ENCODE results near the gene CHST8. TPM values are rescaled to one million over a fixed set of nuclear protein-coding genes. Genes with fewer than 3 reads are reported as not detected.

The CHST8 gene
- total RNA-seq, 1 donor from 2014 or later: 0.96 TPM

- H3K4me3 Mint-ChIP-seq: no peak overlapping the region
- H3K4me1 Mint-ChIP-seq: no peaks in the 10 kb centered on the region
- H3K36me3 Mint-ChIP-seq (ENCODE audit: low read depth): no peaks in the 10 kb centered on the region
- no peak overlapping the region for H3K27ac Mint-ChIP-seq (ENCODE audit: unreplicated experiment)
- H3K9me3 Mint-ChIP-seq: no peaks in the 10 kb centered on the region
- no peak for DNase-seq (ENCODE audit: low read depth, low spot score)
- no peak for TF ChIP-seq CTCF (conservative IDR thresholded peaks at IDR 0.05)
- H3K27me3 Mint-ChIP-seq (ENCODE audit: low read depth): peaks cover 42% of the 10 kb centered on the region
These were observed 123.5 kb downstream of the CHST8 start for GRCh38 chr19:33745297-33745696.

GRCh38 chr19:33746159-33746558, 124.4 kb downstream of the CHST8 start:
- Mint-ChIP-seq H3K36me3 (ENCODE audit: low read depth) (no peaks in the 10 kb centered on the region), H3K4me3 (no peak overlapping the region), H3K4me1 (no peaks in the 10 kb centered on the region), H3K27me3 (ENCODE audit: low read depth) (peaks cover 37% of the 10 kb centered on the region), H3K9me3 (no peaks in the 10 kb centered on the region), H3K27ac (ENCODE audit: unreplicated experiment) (no peak overlapping the region)
- TF ChIP-seq CTCF (conservative IDR thresholded peaks at IDR 0.05): no peak
- DNase-seq (ENCODE audit: low read depth, low spot score): no peak

GRCh38 chr19:33747273-33747672, 125.5 kb downstream of the CHST8 start:
- no peak for DNase-seq (ENCODE audit: low read depth, low spot score)
- Mint-ChIP-seq H3K27me3 (ENCODE audit: low read depth) (peaks cover 34% of the 10 kb centered on the region), H3K4me1 (no peaks in the 10 kb centered on the region), H3K27ac (ENCODE audit: unreplicated experiment) (no peak overlapping the region), H3K9me3 (no peaks in the 10 kb centered on the region), H3K4me3 (no peak overlapping the region), H3K36me3 (ENCODE audit: low read depth) (no peaks in the 10 kb centered on the region)
- TF ChIP-seq CTCF (conservative IDR thresholded peaks at IDR 0.05): no peak

GRCh38 chr19:33748231-33748630, 126.5 kb downstream of the CHST8 start:
- H3K4me3 Mint-ChIP-seq: no peak overlapping the region
- no peak for TF ChIP-seq CTCF (conservative IDR thresholded peaks at IDR 0.05)
- H3K27ac Mint-ChIP-seq (ENCODE audit: unreplicated experiment): no peak overlapping the region
- H3K4me1 Mint-ChIP-seq: no peaks in the 10 kb centered on the region
- DNase-seq (ENCODE audit: low read depth, low spot score): no peak
- H3K36me3 Mint-ChIP-seq (ENCODE audit: low read depth): no peaks in the 10 kb centered on the region
- H3K9me3 Mint-ChIP-seq: no peaks in the 10 kb centered on the region
- H3K27me3 Mint-ChIP-seq (ENCODE audit: low read depth): peaks cover 33% of the 10 kb centered on the region

GRCh38 chr19:33749016-33749415, 127.3 kb downstream of the CHST8 start:
- no peak for TF ChIP-seq CTCF (conservative IDR thresholded peaks at IDR 0.05)
- Mint-ChIP-seq H3K27ac (ENCODE audit: unreplicated experiment) (no peak overlapping the region), H3K36me3 (ENCODE audit: low read depth) (no peaks in the 10 kb centered on the region), H3K4me3 (no peak overlapping the region), H3K4me1 (no peaks in the 10 kb centered on the region), H3K9me3 (no peaks in the 10 kb centered on the region), H3K27me3 (ENCODE audit: low read depth) (peaks cover 26% of the 10 kb centered on the region)
- DNase-seq (ENCODE audit: low read depth, low spot score): no peak

Data from neural crest cell (in vitro differentiated cells).